ENCODE data around the gene HMGCL. TPM values are rescaled to one million over a fixed set of nuclear protein-coding genes. Genes with fewer than 3 reads are reported as not detected.
"Not testable (repeated sequence)": the region's sequence is repeated elsewhere in the genome, so short reads cannot be mapped to it uniquely, and the experiment has no call there.

The HMGCL gene
- 10 to 100 TPM; 34.2 to 35.3 TPM for total RNA-seq

- Mint-ChIP-seq H3K4me3 (peak within 1 kb of the TSS; percentile 97), H3K36me3 (peaks cover 3% of the 10 kb centered on the region), H3K27ac (peak within 1 kb of the TSS; percentile 95), H3K27me3 (no peaks in the 10 kb centered on the region), H3K9me3 (no peaks in the 10 kb centered on the region), H3K4me1 (ENCODE audit: low read depth) (peaks cover 17% of the 10 kb centered on the region)
- ChIA-PET POLR2A (interaction anchor here (0.6 to 2.6 kb wide), 8 partner anchors 11 to 197 kb away, joined by 3 to 14 read pairs (median 4); partner anchors contain the start of gene GALE), CTCF (interaction anchor here (0.6 to 8.0 kb wide), 7 partner anchors 15 to 74 kb away, joined by 3 to 84 read pairs (median 3); no protein-coding TSS in a partner anchor)
- peak; percentile 94 for DNase-seq
- intact Hi-C loops (cut with micrococcal nuclease): loop anchor here (1.0 to 5.0 kb wide), 3 partner anchors 13 to 132 kb away; partner anchors contain the start of genes FUCA1 and PNRC2
Measured at GRCh38 chr1:23825076-23825761, at the start of gene HMGCL. Gene HMGCL (minus strand): TSS chr1:23825429. CDS start chr1:23825415, 14 bp downstream.

- peaks cover 1% of the 10 kb centered on the region for H3K27me3 Mint-ChIP-seq
Measured at GRCh38 chr1:23872421-23872820, 47.2 kb upstream of the HMGCL start.

GRCh38 chr1:23869051-23869450 is 43.8 kb upstream of the HMGCL start:
- ChIA-PET POLR2A (no interaction called here), CTCF (interaction anchor here (1.2 to 5.4 kb wide), 4 partner anchors 59 to 97 kb away, joined by 3 to 54 read pairs (median 8); no protein-coding TSS in a partner anchor)
- peaks cover 1% of the 10 kb centered on the region for H3K27me3 Mint-ChIP-seq
- H3K36me3 Mint-ChIP-seq: peaks cover 6% of the 10 kb centered on the region
- no peak for DNase-seq
- no peak overlapping the region for H3K27ac Mint-ChIP-seq
- H3K4me3 Mint-ChIP-seq: no peak overlapping the region
- no peaks in the 10 kb centered on the region for H3K9me3 Mint-ChIP-seq
- H3K4me1 Mint-ChIP-seq (ENCODE audit: low read depth): peaks cover 19% of the 10 kb centered on the region
- intact Hi-C loops (cut with micrococcal nuclease): loop anchor here (5.0 kb wide), 1 partner anchor 43 kb away; the partner anchor contains the start of gene CNR2

More at GRCh38 chr1:23872421-23872820, 47.2 kb upstream of the HMGCL start:
- H3K9me3 Mint-ChIP-seq: peaks cover 6% of the 10 kb centered on the region
- POLR2A ChIA-PET: no interaction called here
- DNase-seq: no peak
- H3K36me3 Mint-ChIP-seq: no peaks in the 10 kb centered on the region
- CTCF ChIA-PET: interaction anchor here (5.4 kb wide), 1 partner anchor 62 kb away, joined by 54 read pairs; no protein-coding TSS in a partner anchor
- intact Hi-C loops (cut with micrococcal nuclease): no loop called here
- H3K4me1 Mint-ChIP-seq (ENCODE audit: low read depth): peaks cover 10% of the 10 kb centered on the region
- no peak overlapping the region for H3K4me3 Mint-ChIP-seq
- H3K27ac Mint-ChIP-seq: no peak overlapping the region

- Mint-ChIP-seq H3K4me1 (ENCODE audit: low read depth) (peaks cover 19% of the 10 kb centered on the region), H3K27me3 (peaks cover 1% of the 10 kb centered on the region), H3K9me3 (no peaks in the 10 kb centered on the region), H3K27ac (no peak overlapping the region), H3K36me3 (peaks cover 6% of the 10 kb centered on the region), H3K4me3 (peak overlapping the region; percentile 77)
- ChIA-PET POLR2A (no interaction called here), CTCF (interaction anchor here (3.0 to 5.4 kb wide), 2 partner anchors 58 to 97 kb away, joined by 12 to 54 read pairs; no protein-coding TSS in a partner anchor)
- no peak for DNase-seq
- intact Hi-C loops (cut with micrococcal nuclease): loop anchor here (1.0 to 5.0 kb wide), 4 partner anchors 43 to 96 kb away; partner anchors contain the start of genes CNR2 and HMGCL
Measured at GRCh38 chr1:23868557-23869016, 43.4 kb upstream of the HMGCL start.

- Mint-ChIP-seq H3K27ac (no peak within 1 kb of the TSS), H3K4me1 (ENCODE audit: low read depth) (peaks cover 19% of the 10 kb centered on the region), H3K9me3 (no peaks in the 10 kb centered on the region), H3K27me3 (peaks cover 1% of the 10 kb centered on the region), H3K4me3 (peak within 1 kb of the TSS; percentile 77), H3K36me3 (peaks cover 6% of the 10 kb centered on the region)
- DNase-seq: peak; percentile 95
- POLR2A ChIA-PET: interaction anchor here (0.6 kb wide), 1 partner anchor 42 kb away, joined by 6 read pairs; no protein-coding TSS in a partner anchor
- intact Hi-C loops (cut with micrococcal nuclease): loop anchor here (1.0 to 5.0 kb wide), 4 partner anchors 43 to 96 kb away; partner anchors contain the start of genes CNR2 and HMGCL
- CTCF ChIA-PET: interaction anchor here (0.8 to 5.4 kb wide), 4 partner anchors 58 to 97 kb away, joined by 3 to 54 read pairs (median 6); no protein-coding TSS in a partner anchor
Measured at GRCh38 chr1:23867895-23868556, 42.8 kb upstream of the HMGCL start, which contains the start of gene FUCA1. Gene FUCA1 (minus strand): TSS chr1:23868290. CDS start chr1:23868286, 4 bp downstream.

- H3K4me1 Mint-ChIP-seq (ENCODE audit: low read depth): peaks cover 19% of the 10 kb centered on the region
- intact Hi-C loops (cut with micrococcal nuclease): loop anchor here (5.0 kb wide), 1 partner anchor 45 kb away; the partner anchor contains the start of gene CNR2
- peak overlapping the region; percentile 77 for H3K4me3 Mint-ChIP-seq
- no peak overlapping the region for H3K27ac Mint-ChIP-seq
- H3K9me3 Mint-ChIP-seq: no peaks in the 10 kb centered on the region
- H3K36me3 Mint-ChIP-seq: peaks cover 6% of the 10 kb centered on the region
- CTCF ChIA-PET: interaction anchor here (0.8 to 5.4 kb wide), 4 partner anchors 57 to 96 kb away, joined by 3 to 54 read pairs (median 6); no protein-coding TSS in a partner anchor
- POLR2A ChIA-PET: interaction anchor here (0.6 kb wide), 1 partner anchor 42 kb away, joined by 6 read pairs; no protein-coding TSS in a partner anchor
- H3K27me3 Mint-ChIP-seq: peaks cover 1% of the 10 kb centered on the region
- no peak for DNase-seq
Measured at GRCh38 chr1:23867542-23867894, 42.3 kb upstream of the HMGCL start.

- POLR2A ChIA-PET: no interaction called here
- Mint-ChIP-seq H3K9me3 (no peaks in the 10 kb centered on the region), H3K4me3 (no peak overlapping the region), H3K27me3 (peaks cover 1% of the 10 kb centered on the region), H3K4me1 (ENCODE audit: low read depth) (peaks cover 19% of the 10 kb centered on the region), H3K27ac (no peak overlapping the region), H3K36me3 (peaks cover 8% of the 10 kb centered on the region)
- intact Hi-C loops (cut with micrococcal nuclease): loop anchor here (5.0 kb wide), 1 partner anchor 47 kb away; the partner anchor contains the start of gene CNR2
- no peak for DNase-seq
- CTCF ChIA-PET: interaction anchor here (0.6 to 3.5 kb wide), 3 partner anchors 55 to 416 kb away, joined by 3 to 15 read pairs (median 3); no protein-coding TSS in a partner anchor
Measured at GRCh38 chr1:23865543-23865930, 40.3 kb upstream of the HMGCL start.

- Mint-ChIP-seq H3K27ac (no peak overlapping the region), H3K9me3 (no peaks in the 10 kb centered on the region), H3K4me1 (ENCODE audit: low read depth) (peaks cover 19% of the 10 kb centered on the region), H3K36me3 (peaks cover 8% of the 10 kb centered on the region), H3K4me3 (no peak overlapping the region), H3K27me3 (peaks cover 1% of the 10 kb centered on the region)
- DNase-seq: no peak
- intact Hi-C loops (cut with micrococcal nuclease): loop anchor here (5.0 kb wide), 1 partner anchor 47 kb away; the partner anchor contains the start of gene CNR2
- ChIA-PET POLR2A (no interaction called here), CTCF (interaction anchor here (1.2 to 3.5 kb wide), 3 partner anchors 11 to 94 kb away, joined by 3 to 15 read pairs (median 3); no protein-coding TSS in a partner anchor)
Measured at GRCh38 chr1:23864801-23865542, 39.7 kb upstream of the HMGCL start.

GRCh38 chr1:23862640-23863039 is 37.4 kb upstream of the HMGCL start:
- no peak overlapping the region for H3K27ac Mint-ChIP-seq
- no peak overlapping the region for H3K4me3 Mint-ChIP-seq
- H3K4me1 Mint-ChIP-seq (ENCODE audit: low read depth): peaks cover 10% of the 10 kb centered on the region
- peaks cover 10% of the 10 kb centered on the region for H3K36me3 Mint-ChIP-seq
- DNase-seq: no peak
- intact Hi-C loops (cut with micrococcal nuclease): no loop called here
- no peaks in the 10 kb centered on the region for H3K9me3 Mint-ChIP-seq
- ChIA-PET POLR2A (no interaction called here), CTCF (interaction anchor here (0.6 kb wide), 1 partner anchor 205 kb away, joined by 3 read pairs; no protein-coding TSS in a partner anchor)
- H3K27me3 Mint-ChIP-seq: no peaks in the 10 kb centered on the region

- no peaks in the 10 kb centered on the region for H3K9me3 Mint-ChIP-seq
- no peak overlapping the region for H3K4me3 Mint-ChIP-seq
- CTCF ChIA-PET: interaction anchor here (1.0 to 1.9 kb wide), 3 partner anchors 10 to 83 kb away, joined by 3 to 13 read pairs (median 11); no protein-coding TSS in a partner anchor
Measured at GRCh38 chr1:23854568-23854967, 29.3 kb upstream of the HMGCL start.

GRCh38 chr1:23853124-23853523 is 27.9 kb upstream of the HMGCL start:
- intact Hi-C loops (cut with micrococcal nuclease); POLR2A ChIA-PET; H3K4me1 Mint-ChIP-seq (ENCODE audit: low read depth); DNase-seq; H3K9me3 Mint-ChIP-seq; H3K4me3 Mint-ChIP-seq; H3K27me3 Mint-ChIP-seq; H3K27ac Mint-ChIP-seq; CTCF ChIA-PET: not testable (repeated sequence)
- peaks cover 17% of the 10 kb centered on the region for H3K36me3 Mint-ChIP-seq

More at GRCh38 chr1:23854568-23854967, 29.3 kb upstream of the HMGCL start:
- Mint-ChIP-seq H3K36me3 (peaks cover 10% of the 10 kb centered on the region), H3K27me3 (no peaks in the 10 kb centered on the region), H3K27ac (no peak overlapping the region), H3K4me1 (ENCODE audit: low read depth) (no peaks in the 10 kb centered on the region)
- intact Hi-C loops (cut with micrococcal nuclease): no loop called here
- POLR2A ChIA-PET: no interaction called here
- DNase-seq: no peak
